RPMI8226 (cell line): Measurements from ENCODE around the gene MON1B.
A peak's percentile ranks its signal among the peaks of the same experiment; 100 is the strongest.
"Not testable (repeated sequence)": the region's sequence is repeated elsewhere in the genome, so short reads cannot be mapped to it uniquely, and the experiment has no call there.

ENCODE experiments used
- DNase-seq: peaks from one replicate; pipeline ENCODE4 v3.0.0-alpha.2; 2015

MON1B gene

DNA sequence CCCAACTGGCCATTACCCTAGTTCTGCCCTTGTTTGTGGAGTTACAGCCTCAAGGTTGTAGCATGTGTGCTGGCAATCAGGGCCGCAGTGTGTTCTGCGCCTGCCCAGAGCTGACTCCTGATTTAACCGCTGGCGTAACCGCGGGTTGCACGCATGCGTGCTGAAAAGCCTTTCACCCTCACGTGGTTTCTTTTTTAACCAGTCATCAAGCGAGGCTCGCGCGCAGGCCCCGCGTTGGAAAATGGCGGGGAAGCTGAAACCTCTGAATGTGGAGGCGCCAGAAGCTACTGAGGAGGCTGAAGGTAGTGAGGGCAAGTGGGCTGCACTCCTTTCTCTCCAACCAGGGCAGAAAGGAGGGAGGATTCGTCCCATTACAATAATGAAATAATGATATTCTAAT is 8.2 kb downstream of the MON1B start, which contains the start of gene SYCE1L:
SYCE1L (plus strand) TSS at position 198 of the 400 bp plus-strand sequence; CDS start at position 242, 44 bp downstream.
- DNase-seq, result no peak

DNA sequence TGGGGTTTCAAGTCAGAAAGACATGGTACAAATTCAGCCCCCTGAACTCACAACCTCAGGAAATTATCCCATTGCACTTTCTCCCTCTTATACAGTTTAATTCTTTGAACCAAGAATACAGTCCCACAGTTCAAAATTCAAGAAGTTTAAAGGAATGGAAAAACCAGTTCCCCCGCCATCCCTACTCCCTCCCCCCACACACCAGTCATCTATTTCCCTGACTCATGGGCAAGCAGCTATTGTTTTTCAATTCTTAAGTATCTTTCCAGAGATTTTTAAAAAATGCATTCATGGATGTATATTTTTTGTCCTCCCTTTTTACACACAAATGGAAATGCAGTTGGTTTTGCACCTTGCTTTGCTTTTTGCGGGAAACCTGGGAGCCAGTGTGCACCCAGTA is 15.5 kb downstream of the MON1B start:
- no peak for DNase-seq

DNA sequence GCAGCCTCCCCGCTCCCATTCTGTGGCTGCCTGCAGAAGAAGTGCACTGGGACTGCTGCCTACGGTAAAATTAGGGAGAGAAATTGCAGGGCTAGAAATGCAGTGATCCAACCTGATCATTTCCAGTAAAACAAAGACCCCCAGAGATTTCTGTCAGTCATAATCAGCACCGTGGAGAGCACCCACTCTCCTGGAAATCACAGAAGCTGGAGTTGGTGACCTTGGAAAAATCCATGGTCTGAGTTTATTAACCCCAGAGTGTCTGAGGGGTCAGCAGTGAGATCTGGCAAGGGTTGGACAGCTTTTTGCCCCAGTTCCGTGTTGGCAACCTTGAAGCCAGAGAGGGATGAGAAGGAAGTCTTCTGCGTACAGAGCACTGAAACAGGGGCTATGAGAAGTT is 16.0 kb downstream of the MON1B start:
- DNase-seq, result no peak

DNA sequence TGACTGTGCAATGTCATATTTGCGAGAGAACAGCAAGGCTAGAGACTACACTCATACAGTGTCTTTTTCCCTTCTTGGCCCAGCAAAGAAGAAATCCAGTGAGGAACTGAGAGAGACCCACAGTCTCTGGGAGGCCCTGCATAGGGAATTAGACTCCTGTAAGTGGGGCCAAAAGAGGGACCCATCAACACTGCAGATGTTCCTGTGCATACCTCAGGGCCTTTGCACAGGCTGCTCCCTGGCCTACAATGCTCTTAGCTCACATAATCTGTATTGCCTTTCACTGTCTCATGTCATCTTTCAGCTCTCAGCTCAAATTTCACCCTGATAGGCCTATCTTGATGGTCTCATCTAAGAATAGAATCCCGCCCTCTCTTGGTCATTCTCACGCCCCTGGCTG is 17.4 kb downstream of the MON1B start:
- no peak for DNase-seq

DNA sequence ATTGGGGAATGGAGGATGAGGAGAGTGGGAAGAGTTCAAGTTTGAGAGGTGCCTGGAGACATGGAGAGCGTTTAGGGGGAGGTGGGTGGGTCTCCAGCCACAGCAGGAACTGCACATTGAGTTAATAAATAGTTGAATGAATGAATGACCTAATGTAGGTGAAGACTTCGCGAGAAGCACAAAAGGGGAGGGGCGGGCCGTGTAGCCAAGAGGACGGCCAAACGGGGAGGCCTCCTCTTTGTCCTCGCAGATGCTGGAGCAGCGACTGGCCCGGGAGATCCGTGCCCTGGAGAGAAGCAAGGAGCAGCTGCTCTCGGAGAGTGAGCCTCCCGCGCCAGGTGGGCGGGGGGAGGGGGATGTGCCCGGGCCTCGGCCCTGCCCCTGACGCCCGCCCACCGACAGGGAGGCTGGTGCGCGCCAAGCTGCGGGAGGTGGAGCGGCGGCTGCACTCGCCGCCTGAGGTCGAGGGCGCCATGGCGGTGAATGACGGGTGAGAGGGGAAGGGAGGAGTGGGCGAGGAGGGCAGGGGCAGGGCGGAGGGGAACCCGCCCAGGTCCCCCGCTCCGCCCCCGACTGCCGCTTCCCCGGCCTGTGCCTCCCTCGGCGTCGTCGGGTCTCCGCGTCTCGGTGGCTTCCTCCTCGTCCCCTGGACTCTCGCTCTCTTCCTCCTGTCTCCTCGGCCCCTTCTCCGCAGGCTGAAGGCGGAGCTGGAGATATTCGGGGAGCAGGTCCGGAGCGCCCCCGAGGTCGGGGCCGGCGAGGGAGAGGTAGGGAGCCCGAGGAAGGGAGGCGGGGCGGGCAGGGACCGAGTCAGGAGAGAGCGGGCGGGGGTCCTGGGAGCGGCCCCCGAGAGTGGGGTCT is 21.1 kb downstream of the MON1B start:
- DNase-seq, result peak; percentile 72

DNA sequence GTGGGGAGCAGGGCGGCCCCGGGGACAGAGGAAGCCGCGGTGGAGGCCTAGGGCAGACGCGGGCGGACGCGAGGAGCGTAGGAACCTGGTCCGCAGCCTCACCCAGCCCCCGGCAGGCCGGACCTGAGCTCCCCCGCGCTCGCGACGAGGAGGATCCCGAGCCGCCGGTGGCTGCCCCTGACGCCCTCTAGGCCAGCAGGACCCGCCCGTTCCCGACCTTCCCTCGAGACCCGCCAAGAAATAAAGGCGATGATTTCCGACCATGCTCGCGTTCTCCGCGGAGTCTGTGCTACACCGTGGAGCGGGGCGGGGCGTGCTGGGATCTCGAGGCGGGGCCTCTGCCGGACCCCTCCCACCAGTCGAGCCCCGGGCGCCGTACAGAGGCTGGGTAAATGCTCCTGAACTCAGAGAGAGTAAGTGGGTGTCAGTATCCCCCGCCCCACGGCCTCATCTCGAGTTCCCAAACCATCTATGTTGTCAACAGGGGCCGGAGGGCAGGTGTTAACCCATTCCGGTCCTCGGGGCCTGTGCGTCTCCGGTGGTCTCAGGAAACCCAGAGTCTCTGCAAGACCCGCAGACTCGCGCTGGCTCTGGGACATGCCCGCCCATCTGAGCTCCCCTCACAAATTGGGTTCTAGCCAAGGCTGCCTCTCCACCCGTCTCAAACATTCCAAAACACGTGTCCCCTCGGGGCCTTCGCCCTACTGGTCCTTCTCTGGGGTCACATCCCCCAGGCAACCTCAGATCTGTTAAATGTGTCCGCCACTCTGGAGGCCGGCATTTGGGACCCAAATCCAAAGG is 22.0 kb downstream of the MON1B start:
- peak; percentile 44 for DNase-seq

DNA sequence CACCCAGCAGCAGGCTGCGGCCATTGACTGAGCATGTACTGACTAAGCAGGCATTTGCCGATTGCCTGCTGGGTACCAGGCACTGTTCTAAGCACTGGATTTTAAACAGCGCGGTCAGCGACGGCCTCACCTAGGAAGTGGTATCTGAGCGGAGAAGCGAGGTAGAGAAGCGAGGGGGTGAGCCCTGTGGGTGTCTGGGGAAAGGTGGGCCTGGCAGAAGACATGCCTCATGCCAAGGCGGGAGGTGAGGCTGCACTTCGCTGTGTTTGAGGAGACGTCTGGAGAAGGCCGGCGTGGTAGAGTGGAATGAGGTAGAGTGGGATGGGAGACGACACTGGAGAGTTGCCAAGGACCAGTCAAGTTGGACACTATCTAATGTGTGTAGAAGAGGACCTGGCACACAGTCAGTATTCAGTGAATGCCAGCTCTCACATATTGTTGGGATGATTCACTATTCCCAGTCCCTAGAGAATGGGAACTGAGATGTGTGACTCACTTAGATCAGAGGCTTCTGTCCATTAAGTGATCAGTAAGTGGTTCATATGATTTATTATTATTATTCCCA is 22.6 kb downstream of the MON1B start:
- DNase-seq, result no peak

DNA sequence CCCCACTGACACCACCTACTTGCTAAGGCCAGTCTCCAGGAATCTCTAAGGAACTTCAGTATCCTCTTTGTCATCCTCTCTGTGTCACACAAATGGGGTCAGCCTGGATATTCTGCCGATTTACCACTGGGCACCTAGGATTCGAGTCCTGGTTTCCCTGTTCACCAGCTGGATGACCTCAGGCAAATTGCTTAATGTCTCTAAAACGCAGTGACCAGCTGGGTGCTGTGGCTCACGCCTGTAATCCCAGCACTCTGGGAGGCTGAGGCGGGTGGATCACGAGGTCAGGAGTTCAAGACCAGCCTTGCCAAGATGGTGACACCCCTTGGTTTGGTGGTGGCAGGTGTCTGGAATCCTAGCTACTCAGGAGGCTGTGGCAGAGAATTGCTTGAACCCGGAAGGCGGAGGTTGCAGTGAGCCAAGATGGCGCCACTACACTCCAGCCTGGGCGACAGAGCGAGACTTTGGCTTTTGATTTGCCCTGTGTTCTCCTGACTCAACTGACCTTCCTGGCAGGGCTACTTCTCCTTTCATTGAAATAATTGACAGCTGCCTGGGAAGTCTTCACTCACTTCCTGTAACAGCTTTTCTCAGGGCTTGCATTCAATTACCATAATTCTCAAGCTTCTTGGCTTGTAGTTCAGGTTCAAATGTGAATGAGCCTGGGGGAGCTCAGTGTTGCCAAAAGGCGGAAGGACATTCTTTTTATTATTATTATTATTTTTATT is 23.6 kb downstream of the MON1B start:
- no peak for DNase-seq

DNA sequence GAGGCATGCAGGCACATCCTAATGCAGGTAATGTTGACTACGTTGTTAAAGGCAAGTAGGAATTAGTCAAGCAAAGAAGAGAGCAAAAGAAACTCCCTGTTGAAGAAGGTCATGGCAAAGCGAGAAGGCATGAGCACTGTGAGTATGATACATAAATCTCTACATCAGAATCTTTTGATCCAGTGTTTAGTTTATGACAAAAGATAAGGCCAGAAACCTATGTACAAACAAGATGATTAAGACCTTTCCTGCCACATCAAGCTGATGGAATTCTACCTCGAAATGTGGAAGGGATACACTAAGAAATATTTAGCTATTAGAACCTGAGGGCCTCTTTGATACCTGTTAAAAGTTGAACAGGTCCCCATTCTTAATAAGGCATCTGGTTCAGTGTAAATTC is 28.4 kb downstream of the MON1B start:
- no peak for DNase-seq

DNA sequence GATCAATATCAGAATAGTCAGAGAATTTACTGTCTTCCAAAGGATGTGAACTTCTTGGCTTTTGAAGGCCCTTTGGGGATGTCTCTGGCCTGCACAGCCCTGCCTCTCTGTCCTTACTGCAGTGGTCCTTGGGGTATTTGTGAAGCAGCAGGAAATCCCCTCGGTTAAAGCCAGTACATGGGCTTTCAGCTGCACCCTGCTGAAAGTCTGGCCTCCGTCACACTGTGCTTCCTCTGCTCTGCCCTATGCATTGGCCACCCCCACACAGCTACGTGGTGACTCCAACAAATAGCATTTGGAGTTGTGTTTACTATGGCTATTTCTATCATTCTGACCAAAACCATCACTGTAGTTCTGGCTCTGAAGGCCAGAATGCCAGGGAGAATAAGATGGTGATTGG is 29.4 kb downstream of the MON1B start:
- no peak for DNase-seq

DNA sequence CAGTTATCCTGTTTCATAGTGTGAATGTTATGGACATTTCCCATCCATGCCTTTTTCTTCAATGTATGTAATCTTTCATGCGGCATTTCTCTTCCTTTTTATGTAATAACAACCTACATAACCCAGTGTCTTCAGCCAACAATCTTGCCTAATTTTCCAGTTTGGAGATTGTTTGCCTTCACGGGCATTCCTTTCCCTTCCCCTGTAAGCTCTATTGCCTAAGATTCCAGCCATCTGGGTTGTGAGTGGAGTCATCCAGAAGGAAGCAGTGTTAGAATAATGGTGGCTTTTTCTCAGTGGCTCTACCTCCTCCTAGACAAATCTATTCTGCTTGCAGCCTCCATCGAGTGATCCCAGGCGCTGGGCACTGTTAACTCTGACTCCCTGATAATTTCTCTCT is 30.5 kb downstream of the MON1B start:
- DNase-seq, result no peak

DNA sequence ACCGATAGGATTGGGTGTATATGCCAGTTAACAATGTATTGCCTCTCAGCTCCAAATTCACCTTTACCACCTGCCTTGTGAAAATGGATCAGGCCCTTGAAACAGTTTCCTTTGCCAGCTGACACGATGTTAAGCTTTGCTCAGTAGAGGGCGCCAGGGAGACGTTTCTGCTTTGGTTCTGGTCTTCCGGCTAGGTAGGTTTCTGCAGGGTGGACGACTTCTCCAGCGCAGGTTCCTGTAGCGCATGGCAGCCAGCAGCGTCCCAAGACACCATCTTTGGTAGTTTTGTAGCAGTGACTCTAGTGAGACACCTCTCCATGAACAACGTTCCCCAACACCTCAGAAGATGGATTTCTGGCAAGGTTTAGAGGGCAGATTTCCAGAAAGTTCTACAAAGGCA is 32.2 kb downstream of the MON1B start:
- DNase-seq, result peak; percentile 65

DNA sequence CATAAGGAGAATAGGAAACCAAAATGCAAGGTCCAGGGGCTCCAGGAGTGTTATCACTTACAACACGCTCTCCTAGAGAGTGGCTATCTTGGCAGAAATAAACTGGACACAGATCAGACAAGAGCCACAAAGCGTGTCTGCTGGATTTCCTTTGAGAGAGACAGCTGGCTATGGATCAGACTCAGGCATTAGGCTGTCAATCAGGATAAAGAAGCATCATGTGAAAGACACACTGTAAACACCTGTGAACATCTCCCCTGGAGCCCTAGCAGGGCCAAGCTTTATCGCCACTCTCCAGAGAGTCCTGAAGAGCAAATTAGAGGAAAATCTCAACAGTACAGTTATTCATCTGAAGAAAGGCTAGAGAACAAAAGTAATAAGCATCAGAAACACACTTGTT is 34.2 kb downstream of the MON1B start:
- DNase-seq, result no peak

DNA sequence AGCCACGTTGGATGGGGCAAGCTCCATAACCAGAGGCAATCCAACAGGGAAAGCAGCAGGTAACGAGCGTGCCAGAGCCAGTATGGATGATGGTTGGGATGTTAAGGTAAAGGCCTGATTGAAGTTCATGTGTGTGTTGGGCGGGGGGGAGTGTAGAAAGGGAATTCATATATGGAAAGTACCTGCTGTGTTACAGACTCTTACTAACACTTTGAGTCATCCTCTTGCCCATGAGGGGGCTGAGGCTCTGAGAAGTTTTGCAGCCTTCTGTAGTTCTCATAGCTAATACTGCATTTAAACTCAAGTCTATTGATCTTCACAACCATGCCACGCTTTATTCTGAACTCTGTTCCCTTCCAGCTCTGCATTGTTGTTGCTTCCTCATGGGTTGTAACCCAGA is 36.8 kb downstream of the MON1B start:
- DNase-seq, result no peak

DNA sequence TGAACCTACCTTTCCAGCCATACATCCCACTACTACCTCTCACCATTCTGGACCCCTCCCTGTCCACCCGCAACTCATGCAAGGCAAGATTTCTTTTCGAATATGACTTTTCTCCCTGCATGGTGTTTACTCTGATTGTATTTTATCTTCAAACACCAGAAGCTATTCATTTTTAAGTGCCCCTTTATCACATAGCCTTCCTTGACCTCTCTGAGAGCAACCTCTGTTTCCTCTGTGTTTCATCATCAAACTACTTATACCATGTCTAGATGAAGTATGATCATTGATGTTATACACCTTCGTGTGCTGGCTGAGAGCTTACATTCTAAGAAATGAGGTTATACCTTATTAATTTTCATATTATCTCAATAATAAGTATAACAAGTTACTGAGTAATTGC is 40.1 kb downstream of the MON1B start:
- no peak for DNase-seq

DNA sequence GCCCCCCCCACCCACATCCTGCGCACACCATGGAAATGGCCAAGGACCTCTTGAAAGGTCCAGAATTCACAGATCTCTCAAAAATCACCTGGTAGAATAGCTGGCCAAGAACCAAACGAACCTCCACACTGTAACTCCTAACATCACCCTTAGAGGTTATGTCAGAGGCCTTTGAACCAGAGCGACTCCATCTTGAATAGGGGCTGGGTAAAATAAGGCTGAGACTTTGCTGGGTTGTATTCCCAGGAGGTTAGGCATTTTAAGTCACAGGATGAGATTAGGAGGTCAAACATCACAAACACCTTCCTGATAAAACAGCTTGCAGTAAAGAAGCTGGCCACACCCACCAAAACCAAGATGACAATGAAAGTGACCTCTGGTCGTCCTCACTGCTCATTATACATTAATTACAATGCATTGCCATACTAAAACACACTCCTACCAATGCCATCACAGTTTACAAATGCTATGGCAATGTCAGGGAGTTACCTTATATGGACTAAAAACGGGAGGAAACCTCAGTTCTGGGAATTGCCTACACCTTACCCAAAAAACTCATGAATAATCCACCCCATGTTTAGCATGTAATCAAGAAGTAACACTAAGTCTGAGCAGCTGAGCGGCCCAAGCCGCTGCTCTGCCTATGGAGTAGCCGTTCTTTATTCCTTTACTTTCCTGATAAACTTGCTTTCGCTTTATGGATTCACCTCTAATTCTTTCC is 43.0 kb downstream of the MON1B start:
- no peak for DNase-seq

DNA sequence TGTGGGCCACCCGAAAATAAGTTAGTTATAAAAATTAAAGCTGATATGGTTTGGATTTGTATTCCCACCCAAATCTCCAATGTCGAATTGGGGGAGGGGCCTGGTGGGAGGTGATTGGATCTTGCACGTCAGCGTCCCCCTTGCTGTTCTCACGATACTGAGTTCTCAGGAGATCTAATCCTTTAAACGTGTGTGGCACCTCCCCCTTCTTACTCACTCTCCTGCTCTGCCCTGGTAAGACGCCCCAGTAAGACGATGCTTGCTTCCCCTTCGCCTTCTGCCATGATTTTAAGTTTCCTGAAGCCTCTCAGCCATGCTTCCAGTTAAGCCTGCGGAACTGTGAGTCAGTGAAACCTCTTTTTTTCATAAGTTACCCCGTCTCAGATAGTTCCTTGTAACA is 43.6 kb downstream of the MON1B start:
- no peak for DNase-seq

DNA sequence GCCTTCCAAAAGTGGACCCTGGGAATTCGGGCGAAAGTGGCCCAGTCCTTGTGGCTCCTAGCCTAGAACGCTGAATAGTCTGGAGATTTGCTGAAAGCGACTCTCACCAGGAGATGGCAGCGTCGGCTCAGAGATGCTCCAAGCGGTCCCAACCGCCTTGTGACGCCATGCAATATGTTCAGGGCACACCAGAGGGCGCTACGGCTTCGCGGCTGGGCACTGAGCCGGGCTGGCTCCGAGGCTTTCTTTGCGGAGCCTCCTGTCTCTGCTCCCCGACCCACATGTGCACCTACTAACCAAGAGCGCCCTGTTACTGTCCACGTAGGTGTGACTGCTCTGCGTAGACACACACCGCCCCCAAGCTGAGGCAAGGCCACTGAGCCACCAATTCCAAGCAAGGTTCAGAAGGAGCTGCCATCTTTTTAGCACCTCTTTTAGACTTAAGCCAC is 45.1 kb downstream of the MON1B start:
- peak; percentile 91 for DNase-seq

DNA sequence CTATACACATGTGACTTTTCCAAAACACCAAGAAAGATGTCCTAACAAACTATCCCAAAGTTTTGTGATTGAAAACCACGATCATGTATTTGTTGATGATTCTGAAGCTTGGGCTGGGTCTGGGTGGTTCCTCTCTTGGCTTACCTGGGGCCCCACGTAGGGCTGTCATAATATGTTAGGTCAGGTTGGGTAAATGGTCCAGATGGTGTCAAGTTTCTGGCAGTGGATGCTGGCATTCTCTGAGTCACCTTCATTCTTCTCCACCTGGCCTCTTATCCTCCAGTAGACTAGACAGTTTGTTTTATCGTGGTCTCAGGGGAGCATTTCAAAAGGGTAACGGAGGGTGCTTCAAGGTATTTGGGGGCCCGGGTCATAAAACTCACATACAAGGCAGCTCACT is 47.6 kb downstream of the MON1B start:
- DNase-seq, result no peak

DNA sequence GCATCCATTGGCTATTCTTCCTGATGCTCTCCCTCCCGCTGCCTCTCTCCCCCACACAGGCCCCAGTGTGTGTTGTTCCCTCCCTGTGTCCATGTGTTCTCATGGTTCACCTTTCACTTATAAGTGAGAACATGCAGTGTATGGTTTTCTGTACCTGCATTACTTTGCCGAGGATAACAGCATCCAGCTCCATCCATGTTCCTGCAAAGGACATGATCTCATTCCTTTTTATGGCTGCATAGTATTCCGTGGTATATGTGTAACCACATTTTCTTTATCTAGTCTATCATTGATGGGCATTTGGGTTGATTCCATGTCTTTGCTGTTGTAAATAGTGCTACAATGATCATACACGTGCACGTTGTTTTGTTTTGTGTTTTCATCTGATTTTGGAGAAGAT is 51.5 kb downstream of the MON1B start:
- not testable (repeated sequence) for DNase-seq

DNA sequence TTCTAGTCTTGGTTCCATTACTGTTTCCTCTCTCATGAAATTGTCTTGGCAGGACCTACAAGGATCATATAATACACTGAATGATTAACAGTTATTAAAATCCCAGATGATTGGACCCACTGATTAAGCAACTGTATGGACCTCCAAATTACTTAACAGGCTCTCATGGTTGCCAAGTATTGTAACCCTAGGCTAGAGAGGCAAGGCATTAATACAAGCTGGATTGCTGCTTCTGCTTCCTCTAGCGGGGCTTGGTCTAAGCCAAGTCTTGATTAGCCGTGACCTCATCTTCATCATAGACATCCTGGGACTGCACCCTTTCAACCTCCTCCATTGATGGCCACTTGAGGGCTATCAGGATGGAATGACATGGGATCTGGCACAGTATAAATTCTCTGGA is 55.2 kb downstream of the MON1B start:
- no peak for DNase-seq

DNA sequence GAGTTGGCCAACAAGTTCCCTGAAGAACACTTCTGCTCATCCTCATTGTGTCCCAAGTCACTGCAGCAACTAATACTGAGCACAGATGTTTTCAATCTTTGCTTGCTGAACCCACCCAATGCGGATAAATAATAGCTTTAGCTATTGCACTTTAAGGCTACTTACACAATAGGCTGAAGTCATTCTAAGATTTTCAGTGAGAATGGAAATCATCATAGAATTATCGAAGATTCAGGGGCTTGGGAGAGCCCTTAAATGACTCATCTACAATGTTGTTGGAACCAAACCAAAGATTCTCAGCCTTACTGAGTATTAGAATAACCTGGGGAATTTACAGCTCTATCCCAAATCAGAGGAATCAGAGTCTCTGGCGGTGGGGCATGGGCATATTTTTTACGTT is 59.4 kb downstream of the MON1B start:
- no peak for DNase-seq
